Measurements from ENCODE around the gene CCT8.
A peak's percentile ranks its signal among the peaks of the same experiment; 100 is the strongest.

Gene CCT8

GRCh38 chr21:29105218-29105617, 31.8 kb upstream of the CCT8 start:
- TF ChIP-seq, protein P1, sequence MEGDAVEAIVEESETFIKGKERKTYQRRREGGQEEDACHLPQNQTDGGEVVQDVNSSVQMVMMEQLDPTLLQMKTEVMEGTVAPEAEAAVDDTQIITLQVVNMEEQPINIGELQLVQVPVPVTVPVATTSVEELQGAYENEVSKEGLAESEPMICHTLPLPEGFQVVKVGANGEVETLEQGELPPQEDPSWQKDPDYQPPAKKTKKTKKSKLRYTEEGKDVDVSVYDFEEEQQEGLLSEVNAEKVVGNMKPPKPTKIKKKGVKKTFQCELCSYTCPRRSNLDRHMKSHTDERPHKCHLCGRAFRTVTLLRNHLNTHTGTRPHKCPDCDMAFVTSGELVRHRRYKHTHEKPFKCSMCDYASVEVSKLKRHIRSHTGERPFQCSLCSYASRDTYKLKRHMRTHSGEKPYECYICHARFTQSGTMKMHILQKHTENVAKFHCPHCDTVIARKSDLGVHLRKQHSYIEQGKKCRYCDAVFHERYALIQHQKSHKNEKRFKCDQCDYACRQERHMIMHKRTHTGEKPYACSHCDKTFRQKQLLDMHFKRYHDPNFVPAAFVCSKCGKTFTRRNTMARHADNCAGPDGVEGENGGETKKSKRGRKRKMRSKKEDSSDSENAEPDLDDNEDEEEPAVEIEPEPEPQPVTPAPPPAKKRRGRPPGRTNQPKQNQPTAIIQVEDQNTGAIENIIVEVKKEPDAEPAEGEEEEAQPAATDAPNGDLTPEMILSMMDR (IDR thresholded peaks at IDR 0.05; ENCODE audit: low read depth, low read length, missing control alignments) = no peak
- peak; percentile 64 for DNase-seq
- Histone ChIP-seq H3K27ac (no peak overlapping the region), H3K4me3 (ENCODE audit: low read depth, low read length) (no peak overlapping the region), H3K27me3 (replicated peaks) (no peaks in the 10 kb centered on the region), H3K36me3 (replicated peaks) (no peaks in the 10 kb centered on the region)
- in situ Hi-C loops (cut with HindIII; ENCODE audit: low pct_ligation_motif_present, low sequenced_read_pairs) = no loop called here

DNA sequence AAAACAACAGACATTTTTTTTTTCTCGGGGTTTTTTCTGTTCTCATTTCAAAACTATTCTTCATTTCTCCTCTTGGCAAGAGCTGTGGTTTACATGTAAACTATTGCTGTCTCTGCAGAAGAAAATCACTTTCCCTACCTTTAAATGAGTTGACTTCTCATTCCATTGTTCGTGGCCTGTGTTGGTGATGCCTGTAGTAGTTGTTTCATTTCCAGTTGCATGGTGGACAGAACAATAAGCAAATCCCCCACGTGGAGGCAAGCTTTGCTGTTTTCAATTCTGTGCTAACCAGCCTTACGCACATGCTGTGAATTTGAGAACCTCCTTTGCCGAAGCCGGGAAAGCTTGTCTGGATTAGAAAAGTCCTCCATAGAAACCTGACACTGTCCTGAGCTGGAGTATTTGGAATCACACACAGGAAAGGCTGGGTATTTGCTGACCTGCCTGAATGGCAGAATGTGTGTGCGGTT, 30.8 kb upstream of the CCT8 start:
- TF ChIP-seq, protein P1 (IDR thresholded peaks at IDR 0.05; ENCODE audit: low read depth, low read length, missing control alignments) = no peak
- in situ Hi-C loops (cut with HindIII; ENCODE audit: low pct_ligation_motif_present, low sequenced_read_pairs) = no loop called here
- H3K27ac ChIP-seq = no peak overlapping the region
- DNase-seq = no peak
- no peak overlapping the region for H3K4me3 ChIP-seq (ENCODE audit: low read depth, low read length)
- no peaks in the 10 kb centered on the region for H3K36me3 ChIP-seq (replicated peaks)
- H3K27me3 ChIP-seq (replicated peaks) = no peaks in the 10 kb centered on the region

- in situ Hi-C loops (cut with HindIII; ENCODE audit: low pct_ligation_motif_present, low sequenced_read_pairs) = no loop called here
- DNase-seq = no peak
- Histone ChIP-seq H3K4me3 (ENCODE audit: low read depth, low read length) (no peak overlapping the region), H3K36me3 (replicated peaks) (no peaks in the 10 kb centered on the region), H3K27ac (no peak overlapping the region), H3K27me3 (replicated peaks) (no peaks in the 10 kb centered on the region)
- TF ChIP-seq, protein P1 (IDR thresholded peaks at IDR 0.05; ENCODE audit: low read depth, low read length, missing control alignments) = no peak
Observed at GRCh38 chr21:29102791-29103257, 29.4 kb upstream of the CCT8 start.

DNA sequence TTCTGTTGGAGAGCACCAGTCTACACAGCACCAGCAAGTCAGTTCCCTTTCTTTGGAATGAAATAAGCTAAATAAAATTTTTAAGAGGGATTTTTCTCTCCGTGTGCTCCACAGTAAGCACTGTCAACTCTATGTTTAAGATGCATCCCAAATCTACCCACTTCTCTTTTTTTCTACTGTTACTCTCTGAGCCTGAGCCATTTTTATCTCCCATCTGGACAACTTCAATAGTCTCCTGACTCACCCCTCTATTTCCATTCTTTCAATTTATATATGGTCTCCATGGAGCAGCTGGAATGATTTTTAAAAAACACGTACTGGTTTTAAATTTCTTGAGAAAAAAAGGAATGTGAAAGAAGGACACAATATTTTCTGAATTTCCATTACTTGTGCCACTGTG, 24.7 kb upstream of the CCT8 start:
- Histone ChIP-seq H3K27ac (no peak overlapping the region), H3K4me3 (ENCODE audit: low read depth, low read length) (no peak overlapping the region), H3K36me3 (replicated peaks) (no peaks in the 10 kb centered on the region), H3K27me3 (replicated peaks) (no peaks in the 10 kb centered on the region)
- in situ Hi-C loops (cut with HindIII; ENCODE audit: low pct_ligation_motif_present, low sequenced_read_pairs) = no loop called here
- DNase-seq = no peak
- TF ChIP-seq, protein P1 (IDR thresholded peaks at IDR 0.05; ENCODE audit: low read depth, low read length, missing control alignments) = no peak

- DNase-seq = no peak
- Histone ChIP-seq H3K27me3 (replicated peaks) (no peaks in the 10 kb centered on the region), H3K36me3 (replicated peaks) (no peaks in the 10 kb centered on the region), H3K4me3 (ENCODE audit: low read depth, low read length) (no peak overlapping the region), H3K27ac (no peak overlapping the region)
- TF ChIP-seq, protein P1 (IDR thresholded peaks at IDR 0.05; ENCODE audit: low read depth, low read length, missing control alignments) = no peak
- in situ Hi-C loops (cut with HindIII; ENCODE audit: low pct_ligation_motif_present, low sequenced_read_pairs) = no loop called here
Observed at GRCh38 chr21:29096218-29097015, 23.0 kb upstream of the CCT8 start.

Measured in brain microvascular endothelial cell (primary cell).